CD4-positive, alpha-beta T cell treated with Interleukin-17A for 4 hours (primary cell): Measurements from ENCODE around the gene AANAT.

Source experiments
- DNase-seq: peaks from one replicate; pipeline ENCODE4 v3.0.0-alpha.2; 2020; ENCODE audit warnings: mixed read lengths

Gene AANAT

DNA sequence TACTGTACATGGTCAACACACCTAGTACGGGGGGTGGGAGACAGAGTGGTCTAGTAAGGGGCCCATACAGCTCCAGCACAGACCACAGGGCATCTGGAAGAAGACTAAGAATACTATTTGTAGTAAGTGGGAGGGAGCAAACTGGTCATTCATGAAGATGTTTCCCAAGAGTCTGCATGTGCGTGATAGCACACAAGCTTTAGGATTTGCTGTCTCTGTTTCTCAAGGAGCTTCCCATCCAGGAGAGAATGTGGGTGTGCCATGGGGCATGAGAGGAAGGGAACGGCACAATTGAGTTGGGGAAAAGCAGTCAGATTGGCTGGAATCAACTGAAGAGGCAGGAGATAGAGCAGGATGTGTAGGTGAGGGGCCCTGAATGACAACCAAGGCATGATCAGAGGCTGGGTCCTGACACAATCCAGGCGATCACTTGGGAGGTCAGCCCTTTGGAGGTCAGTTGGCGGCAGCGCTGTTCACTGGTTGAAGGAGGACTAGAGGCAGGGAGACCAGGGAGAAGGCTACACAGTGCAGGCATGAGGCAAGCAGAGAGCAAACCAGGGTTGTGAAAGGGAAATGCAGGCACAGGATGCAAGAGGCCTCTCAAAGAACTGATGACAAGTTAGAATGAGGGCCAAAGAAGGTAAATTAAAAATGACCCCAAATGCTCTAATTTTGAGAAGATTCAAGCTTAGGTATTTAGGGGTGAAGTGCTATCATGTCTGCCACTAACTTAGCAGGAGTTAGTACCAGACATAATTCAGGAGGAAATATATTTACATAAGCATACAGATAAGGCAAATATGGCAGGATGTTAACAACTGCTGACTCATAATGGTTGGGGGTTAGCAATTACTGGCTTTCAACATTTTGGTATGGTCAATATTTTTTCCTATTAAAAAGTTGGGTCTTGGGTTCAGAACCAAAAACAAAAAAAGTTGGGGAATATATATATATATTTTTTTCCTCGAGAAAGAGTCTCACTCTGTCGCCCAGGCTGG, 24.8 kb upstream of the AANAT start:
- DNase-seq = no peak

DNA sequence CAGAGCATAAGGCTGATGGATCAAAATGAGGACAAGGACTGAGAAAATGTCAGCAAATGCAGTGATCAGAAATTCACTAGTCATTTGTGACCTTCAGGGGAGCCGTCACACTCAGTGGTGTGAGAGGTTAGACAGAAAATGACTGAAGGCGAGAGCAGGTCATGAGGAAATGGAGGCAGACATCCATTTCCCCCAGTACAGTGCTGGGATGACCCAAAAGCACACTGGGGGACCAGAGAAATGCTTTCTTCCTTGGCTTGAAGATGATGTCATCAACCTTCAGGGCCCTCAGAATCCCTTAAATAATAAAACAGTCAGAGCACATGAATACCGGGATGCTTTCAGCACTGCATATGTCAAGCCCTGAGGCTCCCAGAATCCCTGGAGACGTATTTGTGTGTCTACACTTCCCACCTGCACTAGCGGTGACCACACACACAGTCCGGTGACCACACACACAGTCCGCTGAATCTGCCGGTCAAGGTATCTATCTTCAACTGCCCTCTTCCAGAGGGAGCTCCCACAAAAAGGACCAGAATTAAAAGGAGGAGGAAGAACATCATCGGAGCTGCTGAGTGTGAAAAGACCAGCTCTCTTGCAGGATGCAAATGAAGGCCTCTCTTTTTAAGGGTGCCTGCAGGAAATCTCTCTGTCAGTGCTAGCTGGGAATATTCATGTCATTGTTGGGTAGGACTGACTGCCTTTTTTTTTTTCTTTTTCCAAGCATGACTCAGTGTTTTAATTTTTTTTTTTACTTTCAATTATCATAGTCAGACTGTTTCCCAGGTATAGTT, 22.7 kb upstream of the AANAT start:
- DNase-seq = no peak

DNA sequence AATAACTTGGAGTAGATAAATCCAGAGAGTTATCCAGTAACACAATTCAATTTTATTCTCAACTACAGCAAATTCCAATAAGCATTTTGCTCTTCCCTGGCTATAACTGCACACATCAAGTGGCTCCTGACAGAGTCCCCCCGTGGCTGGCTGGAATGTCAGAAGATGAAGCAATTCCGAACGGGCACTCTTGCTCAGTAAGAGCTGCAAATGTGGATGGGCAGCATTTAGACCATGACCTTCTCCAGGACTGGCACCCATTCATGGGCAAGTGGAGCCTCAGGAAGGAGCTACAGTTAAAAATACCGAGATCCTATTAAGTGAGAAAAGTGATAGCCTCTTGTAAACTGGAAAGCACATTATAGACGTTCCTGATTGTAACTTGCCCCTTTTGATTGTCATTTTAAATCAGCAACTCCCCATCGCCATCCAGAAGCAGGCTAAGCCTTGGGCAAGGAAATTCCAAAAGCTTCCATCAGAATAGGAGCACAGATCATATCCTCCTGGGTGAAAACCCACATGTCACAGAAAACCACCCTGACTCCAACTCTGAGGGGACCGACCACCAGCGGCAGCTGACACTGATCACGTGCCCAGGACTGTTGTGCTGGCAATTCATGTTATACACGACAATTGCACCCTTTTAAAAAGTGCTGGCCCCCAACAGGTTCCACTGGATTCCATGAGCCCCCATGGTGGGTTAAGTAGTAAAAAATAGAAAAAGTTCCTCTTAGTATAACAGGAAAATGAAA, 21.5 kb upstream of the AANAT start:
- DNase-seq = no peak

DNA sequence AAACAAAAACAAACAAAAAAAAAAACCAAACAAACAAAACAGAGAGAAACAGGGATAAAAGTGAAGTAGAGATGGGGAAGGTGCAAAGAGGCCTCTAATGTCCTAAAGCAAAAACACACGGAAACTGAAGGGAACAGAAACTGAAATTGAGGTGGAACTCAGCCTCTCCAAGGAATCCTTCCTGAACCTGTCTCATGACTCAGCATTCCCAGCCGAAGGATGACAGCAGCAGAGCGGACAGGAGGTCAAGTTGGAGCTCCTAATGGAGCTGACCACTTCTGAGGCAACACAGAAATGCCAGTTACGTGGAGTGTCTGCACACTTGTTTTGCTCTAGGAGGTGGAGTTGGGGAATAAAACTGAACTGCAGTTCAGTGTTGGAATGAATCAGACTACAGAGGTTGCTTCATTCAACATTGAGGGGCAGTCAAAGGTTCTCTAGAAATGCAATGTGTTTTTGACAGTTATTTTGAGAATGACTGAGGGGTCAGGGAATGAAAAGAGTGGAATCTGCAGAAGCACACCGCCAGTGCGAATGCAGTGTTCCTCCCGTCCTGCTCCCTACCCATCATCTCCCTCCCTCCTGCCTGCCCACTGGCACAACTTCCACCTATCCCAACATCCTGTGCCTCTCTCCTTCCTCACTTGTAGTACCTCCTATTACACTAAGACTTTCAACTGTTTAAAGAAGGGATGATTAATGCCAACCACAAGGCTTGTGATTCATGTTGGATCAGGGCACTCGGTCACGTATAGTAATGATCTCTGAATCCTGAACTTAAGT, 20.8 kb upstream of the AANAT start:
- DNase-seq = no peak

DNA sequence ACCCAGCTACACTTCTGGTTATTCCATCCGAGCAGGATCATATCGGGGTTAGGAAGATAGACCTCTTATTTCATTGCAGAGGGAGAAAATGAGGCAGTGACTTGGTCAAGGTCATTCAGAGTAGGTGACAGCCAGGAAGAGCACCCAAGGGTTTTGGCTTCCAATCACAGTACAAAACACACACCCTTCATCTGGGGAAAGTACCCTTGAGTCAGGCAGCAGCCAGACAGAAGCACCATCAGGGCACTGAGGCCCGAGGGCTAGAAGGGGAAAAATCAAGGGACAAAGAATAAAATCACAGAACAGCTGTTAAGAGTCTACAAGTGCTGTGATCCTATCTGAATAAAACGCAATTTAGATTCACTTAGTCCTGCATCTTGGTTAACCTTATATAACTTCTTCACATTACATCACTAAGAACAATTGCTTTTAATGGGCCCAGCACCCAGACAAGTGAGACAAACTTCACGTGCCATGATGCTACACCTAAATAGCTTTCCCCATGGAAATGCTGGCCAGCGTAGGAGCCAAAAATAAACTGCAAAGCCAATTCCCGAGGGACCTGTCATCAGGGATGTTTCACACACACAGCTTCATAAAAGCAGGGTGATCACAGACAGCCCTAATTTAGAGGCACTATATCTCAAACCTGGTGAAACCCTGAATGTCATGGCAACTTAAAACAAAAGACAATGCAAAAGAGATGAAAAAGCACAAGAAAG, 19.3 kb upstream of the AANAT start:
- no peak for DNase-seq

DNA sequence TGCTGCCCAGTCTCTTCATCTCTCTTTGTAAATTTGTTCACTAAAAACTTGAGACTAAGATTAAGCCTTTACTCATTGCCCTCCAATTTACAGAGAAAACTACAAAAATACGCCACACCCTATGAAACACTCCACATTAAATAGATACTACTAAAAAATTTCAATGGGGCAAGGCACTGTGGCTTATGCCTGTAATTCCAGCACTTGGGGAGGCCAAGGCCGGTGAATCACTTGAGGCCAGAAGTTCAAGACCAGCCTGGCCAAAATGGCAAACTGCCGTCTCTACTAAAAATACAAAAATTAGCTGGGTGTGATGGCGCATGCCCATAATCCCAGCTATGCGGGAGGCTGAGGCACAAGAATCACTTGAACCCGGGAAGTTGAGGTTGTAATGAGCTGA, 18.3 kb upstream of the AANAT start:
- no peak for DNase-seq

DNA sequence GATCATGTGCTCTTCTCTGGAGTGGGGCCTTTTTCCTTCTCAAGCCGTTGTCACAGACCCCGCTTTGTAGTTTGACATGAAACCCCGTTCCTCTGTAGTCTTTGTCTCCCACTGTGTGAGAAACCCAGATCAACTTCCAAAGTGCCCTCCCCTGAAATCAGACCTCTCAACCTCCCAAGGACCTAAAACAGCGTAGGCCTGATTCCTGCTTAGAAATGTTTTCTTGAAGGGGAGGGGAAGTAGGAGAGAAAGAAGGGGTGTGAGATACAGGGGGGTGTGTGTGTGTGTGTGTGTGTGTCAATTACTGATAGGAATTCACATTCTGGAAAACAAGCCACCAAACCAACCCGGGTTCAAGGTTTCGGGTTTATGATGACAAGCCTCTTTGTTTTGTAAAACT, 15.9 kb upstream of the AANAT start:
- no peak for DNase-seq

DNA sequence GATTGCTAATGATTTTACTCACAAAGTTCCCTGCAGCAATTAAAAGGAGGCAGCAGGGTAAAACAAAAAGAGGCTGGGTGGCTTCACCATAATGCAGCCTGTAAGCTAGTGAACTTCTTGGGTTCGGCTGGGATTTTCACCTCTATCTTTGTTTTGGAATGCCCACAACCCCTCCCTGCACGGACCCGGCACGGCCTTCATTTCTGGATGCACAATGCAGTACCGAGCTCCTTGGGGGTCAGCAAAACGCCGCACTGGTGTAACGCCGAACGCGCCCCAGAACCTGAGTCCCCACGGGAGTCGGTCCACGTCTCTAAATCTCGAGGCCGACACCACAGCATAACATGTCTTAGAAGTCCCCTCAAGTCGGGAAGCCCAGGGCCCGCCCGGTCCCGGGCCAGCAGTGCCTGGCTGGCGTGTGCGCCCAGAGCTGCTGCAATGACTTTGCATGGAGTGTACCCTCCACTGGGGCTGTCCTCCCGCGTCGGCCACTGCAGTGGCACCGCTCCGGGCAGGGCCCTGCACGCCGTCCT, 15.2 kb upstream of the AANAT start:
- peak; percentile 36 for DNase-seq

DNA sequence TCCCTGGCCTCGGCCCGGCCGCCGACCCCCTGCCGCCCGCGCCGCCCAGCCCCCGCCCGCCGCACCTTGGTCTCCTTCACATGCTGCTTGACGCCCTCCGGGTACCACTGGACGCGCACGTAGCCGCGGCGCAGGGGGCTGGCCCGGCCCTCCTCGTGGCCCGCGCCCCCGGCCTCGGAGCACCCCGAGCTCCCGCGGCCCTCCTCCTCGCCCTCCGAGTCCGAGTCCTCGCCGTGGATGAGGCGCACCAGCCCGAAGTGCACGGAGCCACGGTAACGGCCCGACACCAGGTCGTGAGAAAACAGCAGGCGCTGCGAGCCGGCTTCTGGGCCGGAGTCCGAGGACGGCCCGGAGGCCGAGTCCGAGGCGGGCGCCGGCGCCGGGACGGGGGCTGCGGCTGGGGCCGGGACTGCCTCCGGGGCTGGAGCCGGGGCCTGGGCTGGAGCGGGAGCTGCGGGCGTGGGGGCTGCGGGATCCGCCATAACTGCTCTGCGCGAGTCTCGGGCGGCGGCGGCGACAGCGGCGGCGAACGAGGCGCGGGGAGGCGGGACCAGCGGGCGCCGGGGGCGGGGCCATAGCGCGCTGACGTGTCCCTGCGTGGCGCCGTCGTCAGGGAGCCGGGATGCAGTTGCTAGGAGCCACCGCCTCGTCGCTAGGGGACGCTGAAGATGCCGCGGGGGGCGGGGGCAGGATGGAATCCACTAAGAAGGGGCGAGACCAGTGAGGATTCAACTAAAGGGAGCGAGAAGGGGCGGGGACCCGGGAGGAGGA, 14.6 kb upstream of the AANAT start, which contains the start of gene UBE2O:
TSS of gene UBE2O (minus strand) at position 493 of the 771 bp plus-strand sequence. CDS start at position 482, 11 bp downstream.
- peak; percentile 92 for DNase-seq

DNA sequence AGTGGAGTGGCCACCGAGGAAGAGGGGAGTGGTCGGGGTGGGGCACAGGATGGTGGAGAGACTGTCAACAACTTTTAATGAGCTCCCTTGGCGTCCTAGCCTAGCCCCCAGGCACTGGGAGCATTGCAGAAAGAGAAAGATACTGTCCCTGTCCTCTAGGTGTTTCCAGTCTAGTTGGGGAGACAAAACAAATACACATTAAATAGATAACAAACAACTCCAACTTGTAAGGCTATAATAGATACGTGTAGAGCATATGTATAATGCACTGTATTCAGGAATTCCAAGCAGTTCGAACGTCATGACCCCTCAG, 14.0 kb upstream of the AANAT start:
- DNase-seq = no peak

DNA sequence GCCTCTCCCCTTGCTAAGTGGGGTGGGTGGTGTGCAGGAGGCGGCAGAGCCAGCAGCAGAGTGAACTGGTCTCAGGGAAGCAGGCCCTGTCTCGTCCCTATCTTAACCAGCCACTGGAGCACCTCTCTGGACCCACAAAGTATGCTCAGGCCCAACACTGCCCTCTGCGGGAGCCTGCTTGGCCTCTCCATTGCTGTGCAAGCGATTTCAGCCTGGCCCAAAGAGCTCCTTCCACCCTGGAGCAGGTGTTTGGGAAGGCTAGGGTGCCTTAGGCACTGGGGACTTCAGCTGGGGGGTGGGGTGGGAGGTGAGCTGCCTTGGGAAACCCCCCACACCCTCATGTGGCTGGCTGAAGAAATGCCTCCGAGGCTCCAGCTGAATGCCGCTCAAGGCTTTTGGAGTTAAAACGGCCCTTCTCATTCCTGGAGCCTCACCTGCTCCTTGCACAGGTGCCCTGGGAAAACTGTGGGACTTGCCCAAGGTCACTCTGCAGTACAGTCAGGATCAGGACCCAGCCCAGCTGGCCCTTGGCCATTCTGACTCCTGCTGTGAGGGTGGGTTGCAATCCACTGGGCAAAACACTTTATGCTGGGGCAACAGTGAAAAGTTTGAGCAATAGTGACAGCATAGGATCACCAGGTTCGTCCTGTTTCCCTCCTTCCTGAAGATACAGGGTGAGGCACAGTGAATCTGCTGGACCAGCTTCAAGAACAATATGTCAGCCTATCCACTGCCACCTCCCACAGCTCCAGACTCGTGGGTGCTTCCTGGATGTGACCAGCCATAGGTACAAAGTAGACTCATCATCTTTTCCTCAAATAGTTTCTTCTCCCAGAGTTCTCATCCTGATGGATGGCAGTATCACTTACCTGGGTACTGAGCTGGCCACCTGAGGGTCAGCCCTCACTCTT, 8.6 kb upstream of the AANAT start:
- DNase-seq = peak; percentile 22

DNA sequence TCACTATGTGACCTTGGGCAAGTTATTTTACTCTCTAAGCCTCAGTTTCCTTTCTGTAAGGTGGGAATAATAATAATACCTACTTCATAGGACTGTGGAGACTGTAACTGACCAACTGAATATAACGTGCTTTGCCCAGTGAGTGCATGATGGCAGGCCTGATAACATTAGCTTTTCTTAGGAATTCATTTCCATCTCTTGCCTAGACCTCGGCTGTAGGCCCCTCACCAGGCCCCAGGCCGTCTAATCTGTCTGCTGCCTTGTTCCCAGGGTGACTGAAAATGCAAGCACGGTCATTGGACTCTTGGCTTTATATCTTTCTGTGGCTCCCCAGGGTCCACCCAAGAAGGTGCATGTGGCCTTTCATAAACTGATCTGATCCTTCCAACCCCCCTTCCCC, 7.7 kb upstream of the AANAT start:
- DNase-seq = no peak

DNA sequence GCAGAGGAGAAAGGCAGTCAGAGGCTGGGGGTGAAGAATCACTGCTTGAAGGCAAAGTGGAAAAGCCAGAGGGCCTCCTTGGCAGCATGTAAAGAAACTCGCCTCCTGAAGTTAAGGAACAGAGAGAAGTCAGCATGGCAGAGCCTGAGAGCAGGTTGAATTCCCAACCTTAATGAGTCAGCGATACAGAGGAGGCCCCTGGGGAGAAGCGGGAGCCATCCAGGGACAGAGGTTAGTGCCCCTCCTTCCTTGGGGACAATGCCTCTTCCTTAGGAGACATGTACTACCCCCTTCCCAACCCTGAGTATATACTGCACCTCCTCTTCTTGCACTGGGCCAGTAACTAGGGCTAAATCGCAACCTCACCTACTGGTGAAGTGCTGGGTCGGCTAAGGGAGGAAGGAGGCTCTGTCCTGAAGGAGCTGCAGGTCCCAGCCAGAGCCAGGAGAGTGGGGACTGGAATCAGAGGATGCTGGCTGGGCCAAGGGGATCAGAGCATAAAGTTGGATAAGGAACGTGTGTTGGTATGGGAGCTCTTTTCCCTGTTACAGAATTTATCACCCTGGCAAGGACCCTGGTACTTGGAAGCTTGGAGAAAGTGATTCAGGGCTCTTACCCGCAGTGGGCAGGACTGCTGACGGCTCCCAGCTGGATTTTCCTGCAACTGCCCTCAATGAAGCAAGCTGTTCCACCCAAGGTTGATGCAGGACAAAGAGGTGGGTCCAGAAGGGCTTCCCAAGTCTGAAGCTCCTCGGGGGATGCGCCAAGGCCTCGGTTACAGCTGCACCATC, 5.4 kb upstream of the AANAT start:
- DNase-seq = no peak

DNA sequence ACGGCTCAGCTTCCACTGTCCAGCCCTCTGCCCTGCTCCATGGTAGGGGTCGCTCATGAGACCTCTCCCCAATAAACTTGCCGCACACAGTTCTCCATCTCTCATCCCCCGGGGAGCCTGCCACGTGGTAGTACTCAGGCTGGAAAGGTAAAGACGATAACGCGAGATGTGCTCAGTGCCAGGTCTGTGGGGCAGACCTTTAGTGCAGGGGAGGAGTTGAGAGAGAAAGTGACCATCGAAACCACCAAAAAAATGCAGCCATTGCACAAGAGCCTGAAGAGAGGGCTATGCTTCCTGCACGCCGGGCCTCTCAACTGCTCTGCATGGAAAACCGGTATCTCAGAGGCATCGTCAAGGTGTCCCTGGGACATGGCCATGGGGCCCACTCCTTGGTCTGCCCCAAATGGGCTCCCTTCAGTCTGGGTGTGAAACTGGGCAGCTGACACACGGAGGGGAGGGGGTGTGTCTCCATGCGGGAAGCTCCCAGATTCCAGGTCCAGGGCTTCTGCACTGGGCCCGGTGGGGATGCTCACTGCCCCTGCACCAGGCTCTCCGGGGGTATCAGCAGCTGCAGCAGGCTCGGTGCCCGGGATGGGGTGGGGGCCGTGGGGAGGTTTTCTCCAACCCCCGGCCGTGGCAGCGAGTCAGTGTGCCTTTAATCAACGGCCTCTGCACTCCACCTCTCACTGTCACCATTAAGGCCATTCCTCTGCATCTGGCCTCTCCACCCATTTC, 4.7 kb upstream of the AANAT start:
- DNase-seq = no peak

DNA sequence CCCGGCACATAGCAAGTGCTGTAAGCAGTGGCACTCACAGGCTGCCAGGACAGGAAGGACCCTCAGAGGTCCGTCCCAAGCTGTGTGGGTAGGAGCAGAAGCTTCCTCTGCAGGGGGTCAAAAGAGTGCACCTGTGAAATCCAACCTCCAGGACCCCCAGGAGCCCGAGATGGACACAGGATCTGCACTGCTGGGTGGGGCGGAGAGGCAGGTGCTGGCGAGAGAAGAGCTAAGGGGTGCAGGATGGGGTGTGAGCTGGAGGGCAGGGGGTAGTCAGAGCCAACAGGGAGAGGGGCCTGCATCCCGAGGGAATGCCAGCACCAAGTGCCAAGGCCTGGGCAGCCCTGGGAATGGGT, 650 bp upstream of the AANAT start:
- no peak for DNase-seq

DNA sequence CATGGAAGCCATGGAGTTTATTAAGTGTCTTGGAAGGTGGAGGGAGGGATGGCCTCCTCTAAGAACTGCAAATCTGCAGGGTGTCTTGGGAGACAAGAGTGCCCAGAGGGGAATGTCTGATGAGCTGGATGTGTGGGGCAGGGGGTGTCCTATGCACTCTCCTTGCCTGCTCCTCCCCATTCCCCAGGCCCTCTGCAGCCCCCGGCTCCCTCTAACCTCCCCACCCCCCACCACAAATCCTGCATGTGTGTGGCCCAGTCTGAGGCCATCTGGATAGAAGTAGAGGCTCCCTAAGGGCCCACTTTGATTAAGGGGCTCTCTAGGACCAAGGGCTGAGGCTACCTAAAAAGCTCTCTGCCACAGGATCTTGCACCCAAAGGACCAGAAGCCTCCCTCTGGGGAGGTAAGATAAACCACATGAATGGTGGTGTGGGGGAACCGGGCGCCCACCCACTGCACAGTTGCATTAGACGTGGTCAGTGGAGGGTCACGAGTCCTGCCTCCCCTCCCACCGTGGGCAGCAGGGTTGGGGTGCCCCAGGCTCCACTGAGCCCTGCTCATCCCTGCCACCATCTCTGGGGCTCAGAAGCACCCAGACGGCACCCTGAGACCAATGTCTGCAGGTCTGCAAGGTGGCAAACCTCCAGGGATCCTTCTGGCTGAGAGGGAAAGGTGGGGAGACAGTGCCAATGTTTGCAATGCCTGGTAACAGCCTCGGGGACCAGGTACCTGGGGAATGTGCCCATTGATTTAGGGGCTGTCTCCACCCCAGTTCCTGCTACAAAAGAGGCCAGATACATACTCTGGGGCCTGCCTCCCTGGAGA, 618 bp downstream of the AANAT start:
- no peak for DNase-seq

DNA sequence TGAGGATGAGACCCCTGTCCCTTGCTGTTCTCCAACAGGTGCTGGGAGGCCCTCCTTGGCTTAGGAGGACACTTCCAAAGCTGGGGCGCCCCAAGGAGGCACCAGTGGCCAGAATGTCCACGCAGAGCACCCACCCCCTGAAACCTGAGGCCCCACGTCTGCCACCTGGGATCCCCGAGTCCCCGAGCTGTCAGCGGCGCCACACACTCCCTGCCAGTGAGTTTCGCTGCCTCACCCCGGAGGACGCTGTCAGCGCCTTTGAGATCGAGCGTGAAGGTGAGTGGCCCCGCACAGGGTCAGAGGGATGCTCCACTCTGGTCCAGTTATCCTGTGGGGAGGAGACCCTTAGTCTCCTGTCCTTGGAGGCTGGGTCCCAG, 1.2 kb downstream of the AANAT start:
- no peak for DNase-seq
